DMS79 treated with DMSO at 0.1 percent for 48 hours (cell line): ENCODE results near the gene RMRP.
"Not testable (repeated sequence)": the region's sequence is repeated elsewhere in the genome, so short reads cannot be mapped to it uniquely, and the experiment has no call there.

Experiments used
- DNase-seq: peaks from one replicate; lab custom pipeline; 2025; lab: John Stamatoyannopoulos, UW

RMRP gene

GRCh38 chr9:35664531-35665470 is 7.0 kb upstream of the RMRP start, which contains the start of gene ARHGEF39:
ARHGEF39 (minus strand) TSS chr9:35665195; CDS start chr9:35665169, 26 bp downstream.
- DNase-seq, result peak; percentile 85

DNA sequence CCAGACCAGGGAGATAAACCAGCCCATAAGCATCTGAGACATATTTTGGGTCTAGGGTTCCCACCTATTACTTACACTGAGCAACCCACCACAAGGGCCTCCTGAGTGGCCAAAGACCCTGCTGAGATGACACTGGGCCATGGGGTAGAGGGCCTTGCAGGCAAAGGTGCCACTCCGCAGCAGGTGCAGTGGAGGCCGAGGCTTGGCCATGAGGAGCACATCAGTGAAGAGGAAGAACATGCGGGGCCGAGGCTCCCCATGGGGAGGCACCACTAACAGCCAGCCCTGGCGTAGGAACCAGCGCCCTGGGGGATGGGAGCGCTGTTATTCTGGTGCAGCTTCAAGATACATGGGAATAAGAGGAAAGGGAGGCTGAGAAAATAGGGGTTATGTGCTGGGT is 4.6 kb upstream of the RMRP start:
- DNase-seq, result no peak

DNA sequence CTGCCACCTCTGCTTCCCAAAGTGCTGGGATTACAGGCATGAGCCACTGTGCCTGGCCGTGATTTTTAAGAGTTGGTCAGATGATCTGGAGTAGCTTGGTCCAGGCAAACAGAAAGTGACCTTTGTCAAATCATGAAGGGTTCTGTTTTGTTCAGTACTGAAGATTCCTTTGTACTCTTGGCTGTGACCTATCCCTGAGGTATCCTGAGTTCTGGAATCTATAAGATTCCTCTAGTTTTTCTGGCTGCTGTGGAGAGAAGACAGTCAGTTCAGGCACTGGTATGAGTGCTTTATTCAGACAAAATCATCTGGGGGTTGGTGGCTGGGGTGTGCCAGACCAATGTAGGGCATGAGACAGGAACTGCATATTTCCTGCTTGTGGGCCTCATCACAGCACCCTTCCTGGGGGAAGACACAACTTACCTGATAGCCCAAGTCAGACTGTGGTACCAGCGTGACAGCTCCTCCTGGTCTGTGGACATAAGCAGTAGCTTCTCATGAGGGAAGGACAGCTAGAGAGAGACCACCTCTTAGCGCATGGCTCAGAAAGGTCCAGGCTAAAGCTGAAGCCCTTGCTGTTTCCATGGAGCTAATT is 4.0 kb upstream of the RMRP start:
- no peak for DNase-seq

DNA sequence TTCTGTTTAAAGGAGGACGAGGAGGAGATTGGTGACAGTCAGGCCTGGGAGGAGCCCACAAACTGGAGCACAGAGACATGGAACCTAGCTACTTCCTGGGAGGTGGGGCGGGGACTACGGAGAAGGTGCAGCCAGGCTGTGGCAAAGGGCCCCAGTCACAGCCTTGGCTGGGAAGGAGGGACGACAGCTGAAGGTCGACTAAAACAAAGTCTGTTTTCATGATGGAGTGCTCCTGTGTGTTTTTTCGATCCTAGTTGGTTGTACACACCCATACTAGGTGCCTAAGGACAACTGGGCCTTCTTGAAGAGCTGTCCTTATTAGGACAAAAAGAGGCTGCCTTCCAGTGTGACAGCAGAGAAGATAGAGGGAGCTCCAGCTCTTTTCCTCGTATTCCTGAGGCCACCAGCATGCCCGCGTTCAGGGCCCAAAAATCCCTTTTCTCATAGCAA is 3.2 kb upstream of the RMRP start:
- DNase-seq, result no peak

GRCh38 chr9:35659340-35659739 is 1.5 kb upstream of the RMRP start:
- DNase-seq, result no peak

- no peak for DNase-seq
Observed at GRCh38 chr9:35658968-35659220, 1.1 kb upstream of the RMRP start.

GRCh38 chr9:35658137-35658967 is 533 bp upstream of the RMRP start, which contains the start of gene CCDC107:
CCDC107 (plus strand) TSS chr9:35658292; CDS start chr9:35658380, 88 bp downstream.
- peak; percentile 94 for DNase-seq

DNA sequence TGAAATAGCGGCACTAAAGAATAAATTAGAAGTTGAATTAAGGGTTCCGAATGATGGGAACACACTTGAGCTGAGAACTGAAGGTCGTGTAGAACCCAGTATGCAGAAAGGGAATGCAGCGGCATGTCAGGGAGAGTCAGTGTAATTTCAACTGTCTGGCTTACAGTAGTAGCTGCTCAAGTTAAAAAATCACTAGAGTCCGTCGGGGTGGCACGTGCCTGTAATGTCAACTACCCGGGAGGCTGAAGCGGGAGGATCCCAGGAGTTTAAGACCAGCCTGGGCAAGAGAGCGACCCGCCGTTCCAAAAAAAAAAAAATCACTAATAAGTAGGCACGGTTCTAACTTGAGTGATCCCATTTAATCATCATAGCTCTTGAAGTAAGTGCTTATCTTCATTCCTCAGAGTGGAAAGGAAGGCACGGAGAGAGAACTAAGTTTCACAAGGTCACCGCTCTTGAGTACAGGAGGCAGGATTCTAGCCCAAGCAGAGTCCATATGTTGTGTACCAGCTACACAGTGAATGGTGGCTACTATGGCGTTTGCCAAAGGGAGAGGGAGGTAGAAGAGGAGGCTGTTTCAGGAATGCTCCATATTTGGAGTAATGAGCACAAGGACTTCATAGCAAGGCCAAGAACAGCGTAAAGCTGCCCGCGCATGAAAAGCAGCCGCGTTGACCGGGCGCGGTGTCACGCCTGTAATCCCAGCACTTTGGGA is 831 bp downstream of the RMRP start:
- DNase-seq, result peak; percentile 63

DNA sequence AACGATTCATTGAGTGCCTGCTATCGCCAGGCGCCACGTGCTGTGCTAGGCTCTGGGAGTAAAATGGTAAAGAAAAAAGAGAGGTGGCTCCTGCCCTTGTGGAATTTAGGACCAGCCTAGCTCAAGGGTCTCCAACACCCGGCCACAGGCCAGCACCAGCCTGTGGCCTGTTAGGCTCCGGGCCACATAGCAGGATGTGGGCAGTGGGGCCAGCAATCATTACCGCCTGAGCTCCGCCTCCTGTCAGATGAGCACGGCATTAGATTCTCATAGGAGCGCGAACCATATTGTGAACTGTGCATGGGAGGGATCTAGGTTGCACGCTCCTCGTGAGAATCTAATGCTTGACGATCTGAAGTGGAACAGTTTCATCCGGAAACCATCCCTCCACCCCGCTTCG is 1.5 kb downstream of the RMRP start:
- DNase-seq, result no peak

DNA sequence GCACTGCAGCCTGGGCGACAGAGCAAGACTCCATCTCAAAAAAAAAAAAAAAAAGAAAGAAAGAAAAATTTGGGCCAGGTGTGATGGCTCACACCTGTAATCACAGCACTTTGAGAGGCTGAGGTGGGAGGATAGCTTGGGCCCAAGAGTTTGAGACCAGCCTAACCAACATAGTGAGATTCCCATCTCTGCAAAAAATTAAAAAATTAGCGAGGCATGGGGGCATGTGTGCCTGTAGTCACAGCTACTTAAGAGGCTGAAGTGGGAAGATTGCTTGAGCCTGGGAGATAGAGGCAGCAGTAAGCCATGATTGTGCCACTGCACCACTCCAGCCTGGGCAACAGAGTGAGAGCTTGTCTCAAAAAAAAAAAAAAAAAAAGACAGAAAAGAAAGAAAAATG is 4.2 kb downstream of the RMRP start:
- no peak for DNase-seq

GRCh38 chr9:35652829-35653209 is 5.0 kb downstream of the RMRP start:
- DNase-seq, result no peak

- DNase-seq, result no peak
Observed at GRCh38 chr9:35651956-35652828, 5.6 kb downstream of the RMRP start.

DNA sequence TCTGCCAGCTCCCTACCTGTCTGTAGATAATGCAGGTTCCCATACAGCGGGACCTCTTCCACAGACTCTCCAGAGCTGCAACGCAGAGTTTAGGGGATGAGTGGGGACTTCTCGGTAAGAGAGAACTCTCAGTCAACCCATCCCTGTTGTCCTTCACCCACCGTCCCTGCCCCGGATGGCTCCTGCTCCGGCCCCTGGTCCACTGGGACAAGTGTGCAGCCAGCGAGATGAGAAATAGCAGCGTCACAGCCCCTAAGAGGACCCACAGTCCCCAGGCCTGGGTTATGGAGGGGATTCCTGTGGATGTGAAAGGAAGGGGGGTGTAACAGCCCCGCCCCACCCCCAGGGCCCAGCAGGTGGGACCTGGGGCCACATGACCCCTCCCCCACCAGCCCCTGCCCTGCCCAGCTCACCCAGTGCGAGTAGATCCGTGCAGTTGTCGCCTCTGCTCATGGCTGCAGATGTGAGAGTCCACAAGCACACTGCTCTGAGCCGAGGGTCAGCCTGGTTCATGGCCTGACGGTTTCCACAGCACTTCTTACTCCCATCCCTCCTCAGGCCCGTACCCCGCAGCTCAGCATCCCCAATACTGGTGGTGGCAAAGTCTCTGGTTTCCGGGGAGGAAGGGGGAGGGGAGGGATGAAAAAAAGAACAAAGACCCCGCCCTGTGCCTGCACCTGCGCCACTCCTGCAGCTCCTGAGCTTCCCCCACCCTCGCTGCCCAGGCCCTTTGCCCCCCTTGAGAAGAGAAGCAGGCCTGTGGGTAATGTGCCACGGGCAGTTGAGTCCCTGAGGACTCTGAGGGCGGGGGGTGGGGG is 7.3 kb downstream of the RMRP start, which contains the start of gene SIT1:
TSS of gene SIT1 (minus strand) at position 591 of the 818 bp plus-strand sequence. CDS start at position 513, 78 bp downstream.
- peak; percentile 74 for DNase-seq

GRCh38 chr9:35649431-35650340 is 8.1 kb downstream of the RMRP start:
- DNase-seq, result no peak

DNA sequence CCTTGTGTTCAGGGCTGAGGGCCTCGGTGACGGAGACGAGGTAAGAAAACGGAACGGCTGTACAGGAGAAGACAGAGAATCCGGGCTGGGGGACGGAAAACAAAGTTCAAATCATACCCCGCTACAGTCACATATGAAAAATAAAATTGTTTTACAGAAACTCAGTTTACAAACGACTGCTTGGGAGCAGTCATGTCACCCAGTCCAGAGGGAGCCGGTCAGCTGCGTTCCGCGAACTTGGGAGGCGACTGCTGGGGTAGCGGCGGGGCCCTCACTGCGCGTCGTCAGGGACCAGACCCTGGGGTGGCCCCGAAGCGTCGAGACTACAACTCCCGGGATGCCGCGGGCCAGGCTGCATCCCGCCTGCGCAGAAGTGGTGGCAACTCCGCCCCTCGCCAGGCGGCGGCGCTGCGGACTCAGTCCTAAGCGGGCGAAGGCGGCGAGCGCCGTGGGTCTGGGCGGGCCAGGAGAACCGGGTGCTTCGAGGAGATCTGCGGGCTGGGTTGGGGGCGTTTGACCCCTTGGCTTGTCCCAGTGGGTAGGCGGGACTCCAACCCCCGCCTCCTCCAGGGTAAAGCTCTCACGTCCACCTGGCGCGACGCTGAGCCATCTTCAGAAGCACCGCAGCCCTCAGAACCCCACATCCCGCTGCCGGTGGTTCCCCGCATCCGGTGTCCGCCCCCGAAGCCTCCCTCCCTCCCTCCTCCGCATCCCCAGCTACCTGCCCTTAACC is 11.1 kb downstream of the RMRP start:
- peak; percentile 90 for DNase-seq

DNA sequence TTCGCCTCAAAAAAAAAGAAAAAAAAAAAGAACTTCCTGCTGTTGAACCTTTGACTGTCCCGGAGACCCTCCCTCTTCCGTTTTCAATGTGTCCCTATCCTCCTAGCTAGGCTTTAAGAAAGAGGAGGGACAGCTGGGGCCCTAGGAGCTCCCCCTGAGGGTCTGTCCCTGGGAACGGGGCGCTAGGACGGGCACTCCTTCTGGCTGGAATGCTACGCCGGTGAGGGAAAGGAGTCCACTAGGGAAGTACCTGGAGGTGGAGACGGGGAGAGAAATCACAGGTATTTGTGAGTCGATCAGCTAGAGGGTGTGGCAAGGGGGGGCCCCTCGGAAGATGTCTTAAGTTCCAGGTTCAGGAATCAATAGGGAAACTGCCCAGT is 11.7 kb downstream of the RMRP start:
- DNase-seq, result peak; percentile 74

DNA sequence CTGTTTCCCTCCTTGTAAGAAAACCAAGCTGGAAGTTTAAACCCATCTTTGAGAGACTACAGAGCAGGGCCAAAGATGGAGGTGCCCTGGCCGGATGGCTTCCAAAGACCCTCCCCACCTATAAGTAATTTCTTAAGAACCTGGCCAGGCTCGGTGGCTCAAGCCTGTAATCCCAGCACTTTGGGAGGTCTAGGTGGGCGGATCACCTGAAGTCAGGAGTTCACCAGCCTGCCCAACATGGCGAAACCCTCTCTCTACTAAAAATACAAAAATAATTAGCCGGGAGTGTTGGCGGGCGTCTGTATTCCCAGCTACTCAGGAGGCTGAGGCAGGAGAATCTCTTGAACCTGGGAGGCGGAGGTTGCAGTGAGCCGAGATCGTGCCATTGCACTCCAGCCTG is 12.1 kb downstream of the RMRP start:
- not testable (repeated sequence) for DNase-seq

DNA sequence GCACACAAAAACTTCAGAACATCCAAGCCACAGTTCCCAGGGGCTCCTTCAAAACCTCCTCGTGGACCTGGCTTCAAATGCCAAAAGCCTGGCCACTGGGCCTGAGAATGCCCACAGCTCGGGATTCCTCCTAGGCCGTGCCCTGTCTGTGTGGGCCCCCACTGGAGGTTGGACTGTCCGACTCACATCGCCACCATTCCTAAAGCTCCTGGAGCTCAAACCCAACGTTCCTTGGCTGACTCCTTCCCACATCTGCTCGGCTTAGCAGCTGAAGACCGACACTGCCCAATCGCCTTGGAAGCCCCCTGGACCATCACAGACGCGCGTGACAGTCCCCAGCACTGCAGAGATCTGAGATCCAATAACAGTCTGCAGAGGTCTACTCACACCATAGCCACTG is 14.8 kb downstream of the RMRP start:
- no peak for DNase-seq
